ENCODE results near the gene ZNF230.

Gene ZNF230

DNA sequence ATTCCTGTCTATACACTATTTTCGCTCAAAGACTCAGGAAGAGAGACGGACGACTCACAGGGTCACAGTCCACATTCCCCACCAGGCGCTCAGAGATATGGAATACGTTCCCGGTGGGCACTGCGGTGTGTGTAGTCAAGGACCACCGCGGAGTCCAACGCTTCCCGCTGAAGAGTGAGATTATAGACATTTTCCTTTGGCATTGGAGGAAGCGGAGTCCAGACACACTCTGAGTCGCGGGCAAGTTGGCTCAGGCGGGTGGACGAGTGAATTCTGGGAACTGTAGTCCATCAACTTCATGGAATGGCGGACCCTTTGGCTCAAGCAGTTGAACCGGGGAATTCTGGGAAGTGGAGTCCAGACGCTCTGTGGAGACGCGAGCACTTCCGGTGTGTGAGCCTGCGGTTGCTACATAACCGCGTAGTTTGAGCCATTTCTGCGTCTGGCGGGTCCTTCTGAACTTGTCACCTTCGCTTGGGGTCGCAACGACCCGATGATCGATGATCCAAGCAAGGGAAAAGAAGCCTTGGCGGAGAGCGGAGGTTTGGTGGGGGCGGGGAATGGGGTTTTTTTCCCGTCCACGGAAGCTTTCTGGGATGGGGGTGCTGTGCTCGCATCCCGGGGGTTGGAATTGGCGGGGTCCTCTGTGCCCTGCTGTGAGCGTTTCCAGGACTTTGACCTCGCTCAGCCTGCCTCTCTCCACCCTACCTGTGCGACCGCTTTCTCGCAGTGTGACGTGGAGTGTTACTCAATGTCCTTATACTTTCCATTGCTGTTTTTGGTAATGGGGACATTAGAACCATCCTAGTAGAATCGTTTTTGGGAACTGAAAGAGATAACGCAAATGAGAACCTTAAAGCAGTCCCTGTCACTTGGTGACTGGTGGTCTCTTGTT lies at the start of gene ZNF230:
Gene ZNF230 (plus strand): TSS at position 392 of the 895 bp plus-strand sequence. CDS start 4,122 bp downstream, outside the sequence.
- DNase-seq, result peak; percentile 78 to 86

DNA sequence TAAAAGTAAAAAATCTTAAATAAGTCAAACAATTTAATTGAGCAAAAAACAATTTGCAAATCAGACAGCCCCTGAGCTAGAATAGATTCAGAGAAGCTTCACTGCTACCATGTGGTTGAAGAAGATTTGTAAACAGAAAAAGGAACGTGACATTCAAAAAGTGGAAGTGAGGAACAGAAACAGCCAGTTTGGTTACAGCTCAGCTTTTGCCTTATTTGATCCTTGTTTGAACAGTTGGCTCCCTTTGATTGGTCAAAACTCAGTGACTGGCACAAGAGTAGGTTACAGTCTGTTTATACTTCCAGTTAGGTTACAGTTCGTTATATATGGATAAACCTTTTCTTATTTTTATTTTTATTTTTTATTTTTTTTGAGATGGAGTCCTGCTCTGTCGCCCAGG lies 45.9 kb upstream of the ZNF230 start:
- no peak for DNase-seq

DNA sequence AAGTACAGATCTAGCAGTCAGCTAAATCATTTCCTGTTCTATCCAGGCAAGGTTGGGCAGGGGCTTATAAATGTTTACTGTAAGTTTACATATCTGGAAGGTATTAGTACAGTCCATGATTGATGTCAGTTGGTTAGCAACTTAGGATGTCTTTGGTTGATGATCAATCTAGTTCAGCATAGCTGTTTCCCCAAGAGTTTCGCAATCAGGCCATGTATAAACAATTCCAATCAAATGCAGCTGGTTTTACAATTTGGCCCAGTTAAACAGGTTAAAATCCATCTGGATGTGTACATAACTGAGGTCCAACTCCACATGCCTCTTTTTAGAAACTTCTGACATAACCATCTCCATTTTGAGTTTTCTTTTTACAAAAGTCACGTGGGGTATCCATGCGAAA lies 44.9 kb upstream of the ZNF230 start:
- DNase-seq, result no peak

DNA sequence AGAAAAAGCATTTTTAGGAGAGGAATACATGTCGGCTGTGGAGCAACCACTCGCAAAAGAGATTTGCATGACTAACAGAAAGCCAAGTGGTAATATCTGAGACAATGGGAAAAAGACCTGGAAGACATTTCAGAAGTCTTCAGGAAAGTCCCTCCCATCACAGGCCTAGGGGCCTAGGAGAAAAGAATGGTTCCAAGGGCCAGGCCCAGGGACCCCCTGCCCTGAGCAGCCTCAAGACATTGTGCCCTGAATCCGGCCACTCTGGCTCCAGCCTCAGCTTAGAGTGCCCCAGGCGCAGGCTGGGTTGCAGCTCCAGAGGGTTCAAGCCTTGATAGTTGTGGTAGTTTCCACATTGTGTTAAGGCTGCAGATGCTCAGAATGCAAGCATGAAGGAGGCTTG lies 42.3 kb upstream of the ZNF230 start:
- DNase-seq, result no peak

DNA sequence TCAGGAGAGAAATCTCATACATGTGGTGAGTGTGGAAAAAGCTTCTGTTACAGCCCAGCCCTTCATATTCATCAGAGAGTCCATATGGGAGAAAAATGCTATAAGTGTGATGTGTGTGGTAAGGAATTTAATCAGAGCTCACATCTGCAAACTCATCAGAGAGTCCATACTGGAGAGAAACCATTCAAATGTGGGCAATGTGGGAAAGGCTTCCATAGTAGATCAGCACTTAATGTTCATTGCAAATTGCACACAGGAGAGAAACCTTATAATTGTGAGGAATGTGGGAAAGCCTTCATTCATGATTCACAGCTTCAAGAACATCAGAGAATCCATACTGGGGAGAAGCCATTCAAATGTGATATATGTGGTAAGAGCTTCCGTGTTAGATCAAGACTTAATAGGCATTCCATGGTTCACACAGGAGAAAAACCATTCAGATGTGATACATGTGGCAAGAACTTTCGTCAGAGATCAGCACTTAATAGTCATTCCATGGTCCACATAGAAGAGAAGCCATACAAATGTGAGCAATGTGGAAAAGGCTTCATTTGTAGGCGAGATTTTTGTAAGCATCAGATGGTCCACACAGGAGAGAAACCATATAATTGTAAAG lies 36.6 kb upstream of the ZNF230 start:
- DNase-seq, result no peak

DNA sequence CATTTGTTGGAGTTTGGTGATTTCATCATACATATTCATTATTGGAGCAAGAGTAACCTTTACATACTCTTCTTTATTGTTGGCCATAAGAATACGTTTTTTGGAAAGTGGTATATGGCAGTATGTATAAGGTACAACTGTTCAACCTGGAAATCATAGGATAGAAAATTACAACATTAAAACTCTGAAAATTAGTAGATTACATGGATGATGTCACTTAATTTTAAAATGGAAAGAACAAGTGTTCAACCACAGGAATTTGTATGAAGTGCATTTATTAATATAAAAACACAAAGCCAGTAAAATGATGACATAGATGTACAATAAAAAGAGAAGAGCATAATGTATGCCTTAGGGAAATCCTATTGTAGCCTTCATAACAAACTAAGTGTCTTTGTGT lies 26.0 kb upstream of the ZNF230 start:
- DNase-seq, result no peak

DNA sequence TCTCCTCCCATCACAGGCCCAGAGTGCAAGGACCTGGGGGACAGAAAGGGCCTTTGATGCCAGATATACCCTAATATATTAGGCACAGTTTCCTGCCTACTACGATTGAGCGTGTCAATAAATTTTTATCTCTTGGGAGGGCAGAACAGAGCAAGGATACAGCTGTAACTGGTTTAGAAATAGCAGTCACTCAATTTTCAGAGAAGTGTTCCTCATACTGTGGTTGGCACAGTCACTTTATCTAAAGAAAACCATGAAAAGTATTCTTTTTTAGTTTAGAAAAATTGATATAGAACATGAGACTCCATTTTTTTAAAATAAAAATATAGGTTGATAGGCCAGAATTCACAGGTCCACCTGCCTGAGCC lies 19.2 kb upstream of the ZNF230 start:
- no peak for DNase-seq

DNA sequence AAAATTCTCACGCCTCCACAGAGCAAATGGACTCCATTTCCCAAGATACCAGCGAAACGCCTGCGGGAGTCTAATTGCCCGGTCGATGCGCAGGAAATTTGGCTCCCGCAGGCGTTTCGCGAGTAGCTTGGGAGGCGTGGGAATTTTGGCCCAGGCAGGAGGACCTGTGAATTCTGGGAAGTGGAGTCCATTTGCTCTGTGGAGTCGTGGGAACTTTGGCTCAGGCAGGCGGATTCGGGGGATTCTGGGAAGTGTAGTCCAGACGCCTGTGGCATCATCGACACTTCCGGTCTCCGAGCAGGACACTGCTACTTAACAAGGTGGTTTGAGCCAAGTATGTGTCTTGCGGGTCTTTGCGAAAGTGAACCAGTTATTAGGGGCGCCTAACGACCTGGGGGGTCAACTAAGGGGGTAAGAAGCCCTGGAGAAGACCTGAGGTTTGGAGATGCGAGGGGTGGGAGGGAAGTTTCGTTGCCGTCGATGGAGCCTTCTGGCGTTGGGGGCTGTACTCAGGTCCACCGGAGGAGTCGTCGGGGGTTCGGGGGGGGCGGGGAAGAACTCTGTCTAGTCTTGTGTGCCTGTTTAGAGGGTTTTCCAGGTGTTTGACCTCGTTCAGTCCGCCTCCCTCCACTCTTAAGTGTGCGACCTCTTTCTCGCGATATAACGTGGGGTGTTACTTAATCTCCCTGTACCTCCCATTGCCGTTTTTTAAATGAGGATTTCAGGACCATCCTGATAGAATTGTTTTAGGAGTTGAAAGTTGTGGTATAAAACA lies 18.7 kb upstream of the ZNF230 start, which contains the start of gene ZNF155:
Gene ZNF155 (plus strand): TSS at position 277 of the 775 bp plus-strand sequence. CDS start 4,356 bp downstream, outside the sequence.
- DNase-seq, result peak; percentile 72 to 79

DNA sequence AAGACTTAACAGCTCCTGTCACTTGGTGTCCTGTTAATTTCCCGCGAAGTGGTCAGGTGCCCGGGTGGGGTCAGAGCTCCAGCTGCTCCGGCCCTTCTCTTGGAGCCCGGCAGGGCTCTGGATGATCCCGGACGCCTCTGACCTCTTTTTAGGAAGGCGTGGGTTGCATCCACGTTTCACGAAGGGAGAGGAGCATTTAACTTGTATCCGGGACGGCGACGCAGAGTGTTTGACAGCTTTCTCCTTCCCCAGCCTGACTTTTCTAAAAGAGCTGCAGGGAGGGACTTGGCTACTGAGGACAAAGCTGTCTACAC lies 18.1 kb upstream of the ZNF230 start:
- DNase-seq, result peak in 1 of 2 experiments; percentile 11

DNA sequence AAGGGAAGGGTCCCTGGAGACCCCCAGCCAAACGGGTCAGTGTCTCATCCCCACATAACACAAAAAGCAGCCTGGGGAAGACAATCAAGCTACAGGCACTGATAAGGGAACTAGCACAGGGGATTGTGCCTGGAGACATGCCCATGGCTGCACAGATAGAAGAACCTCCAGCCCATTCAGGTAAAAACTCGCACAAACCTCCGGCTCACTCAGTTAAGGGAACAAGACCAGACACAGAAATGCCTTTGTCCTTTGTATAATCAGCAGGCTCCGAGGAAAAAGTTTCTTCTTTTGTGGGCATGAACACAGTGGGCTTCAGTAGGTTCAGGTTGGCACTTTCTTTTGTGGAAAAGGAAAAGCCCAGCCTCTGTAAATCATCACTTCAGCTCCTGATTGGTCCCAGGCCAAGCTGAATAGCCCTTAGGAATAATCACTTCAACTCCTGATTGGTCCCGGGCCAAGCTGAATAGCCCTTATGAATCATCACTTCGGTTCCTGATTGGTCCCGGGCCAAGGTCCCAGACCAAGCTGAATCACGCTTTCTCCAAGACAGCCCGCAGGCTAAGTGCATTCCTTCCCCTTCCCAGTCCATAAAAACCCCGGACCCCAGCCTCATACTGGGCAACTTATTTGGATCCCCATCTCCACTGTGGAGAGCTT lies 5.0 kb upstream of the ZNF230 start:
- no peak for DNase-seq

DNA sequence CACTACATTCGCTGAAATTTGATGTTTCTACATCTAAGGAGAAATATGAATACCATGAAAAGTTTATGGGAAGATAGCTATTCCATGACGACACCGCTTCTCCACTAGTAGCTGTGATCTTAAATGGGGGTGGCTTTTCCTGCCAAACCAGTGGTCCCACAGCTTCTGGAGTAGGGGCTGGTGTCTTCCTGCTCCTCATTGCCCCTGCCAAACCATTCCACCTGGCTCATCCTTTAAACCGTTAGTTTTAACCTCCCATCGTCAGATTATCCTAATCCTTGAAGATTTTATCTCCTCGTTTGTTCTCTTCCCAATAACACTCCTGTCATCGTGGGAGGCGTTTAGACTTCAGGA lies 568 bp upstream of the ZNF230 start:
- no peak for DNase-seq

DNA sequence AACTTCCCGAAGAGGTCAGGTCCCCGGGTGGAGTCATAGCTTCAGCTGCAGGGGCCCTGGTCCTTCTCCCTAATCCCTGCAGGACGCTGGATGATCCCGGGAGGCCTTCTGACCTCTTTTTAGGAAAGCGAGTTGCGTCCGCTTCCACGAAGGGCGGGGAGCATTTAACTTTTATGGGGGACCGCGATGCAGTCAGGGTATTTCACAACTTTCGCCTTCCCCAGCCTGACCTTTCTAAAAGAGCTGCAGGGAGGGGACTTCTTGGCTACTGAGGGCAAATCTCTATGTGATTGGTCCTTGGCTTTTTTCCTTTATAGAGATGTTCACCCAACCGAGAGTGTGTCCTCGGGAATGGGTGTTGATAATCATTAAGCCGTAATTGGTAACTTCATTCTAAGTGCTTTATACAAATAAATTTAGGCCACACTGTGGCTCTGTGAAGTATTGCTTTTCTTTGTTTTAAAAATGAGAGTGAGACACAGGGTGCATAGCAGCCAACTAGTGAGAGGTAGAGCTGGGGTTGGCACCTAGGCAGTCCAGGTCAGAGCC lies 778 bp downstream of the ZNF230 start:
- DNase-seq, result no peak

DNA sequence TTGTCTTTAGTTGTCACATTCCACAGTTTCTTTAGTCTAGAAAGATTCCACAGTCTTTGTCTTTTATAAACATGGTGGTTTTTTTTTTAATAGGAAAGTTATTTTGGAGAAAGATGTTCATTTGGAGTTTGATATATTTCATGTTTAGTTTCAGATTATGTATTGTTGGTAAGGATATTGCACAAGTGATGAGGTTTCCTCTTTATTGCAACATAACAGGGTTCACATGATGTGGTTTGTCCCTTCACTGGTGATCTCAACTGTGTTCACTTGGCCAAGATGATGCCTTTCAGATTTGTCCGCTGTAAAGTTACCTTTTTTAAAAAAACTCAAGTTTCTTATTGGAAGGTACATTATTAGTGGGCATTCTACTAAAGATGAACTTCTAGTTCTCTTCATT lies 3.2 kb downstream of the ZNF230 start:
- no peak for DNase-seq

DNA sequence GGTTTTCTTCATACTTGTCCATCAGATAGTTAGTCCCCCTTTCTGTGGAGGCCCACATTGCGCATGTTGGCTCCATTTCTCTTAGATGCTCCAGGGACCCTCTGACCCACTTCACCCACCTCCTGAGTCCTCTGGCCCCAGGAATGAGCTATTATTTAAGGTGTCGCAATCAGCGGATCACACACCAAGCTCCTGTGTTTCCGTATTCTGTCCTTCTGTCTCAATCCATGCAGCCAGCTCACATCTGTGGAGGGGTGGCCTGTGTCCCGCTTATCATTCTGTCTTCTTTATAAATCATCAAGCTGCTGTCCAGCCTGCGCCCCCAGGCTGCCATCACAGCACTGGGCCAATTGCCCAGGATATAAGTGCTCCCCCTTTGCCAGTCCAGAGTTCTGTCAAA lies 4.7 kb downstream of the ZNF230 start:
- DNase-seq, result no peak

DNA sequence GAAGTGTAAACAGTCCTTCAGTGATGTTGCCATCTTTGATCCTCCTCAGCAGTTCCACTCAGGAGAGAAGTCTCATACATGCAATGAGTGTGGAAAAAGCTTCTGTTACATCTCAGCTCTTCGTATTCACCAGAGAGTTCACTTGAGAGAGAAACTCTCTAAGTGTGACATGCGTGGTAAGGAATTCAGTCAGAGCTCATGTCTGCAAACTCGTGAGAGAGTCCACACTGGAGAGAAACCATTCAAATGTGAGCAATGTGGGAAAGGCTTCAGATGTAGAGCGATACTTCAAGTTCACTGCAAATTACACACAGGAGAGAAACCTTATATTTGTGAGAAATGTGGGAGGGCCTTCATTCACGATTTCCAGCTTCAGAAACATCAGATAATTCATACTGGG lies 7.7 kb downstream of the ZNF230 start:
- DNase-seq, result no peak

DNA sequence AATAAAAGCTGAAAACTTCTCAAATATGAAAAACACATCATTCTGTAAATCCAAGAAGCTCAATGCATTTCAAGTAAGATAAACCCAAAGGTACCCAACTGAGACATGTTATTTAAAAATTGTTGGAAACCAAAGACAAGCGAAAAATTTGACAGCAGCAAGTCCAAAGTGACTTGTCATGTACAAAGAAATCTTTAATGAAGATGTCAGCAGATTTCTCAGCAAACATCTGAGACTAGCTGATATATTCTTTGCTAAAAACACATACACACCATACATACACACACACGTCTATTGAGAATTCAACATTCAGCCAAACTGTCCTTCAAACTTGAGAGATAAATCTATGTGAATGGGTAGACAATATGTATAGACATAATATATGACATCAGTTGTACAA lies 16.7 kb downstream of the ZNF230 start:
- DNase-seq, result no peak

DNA sequence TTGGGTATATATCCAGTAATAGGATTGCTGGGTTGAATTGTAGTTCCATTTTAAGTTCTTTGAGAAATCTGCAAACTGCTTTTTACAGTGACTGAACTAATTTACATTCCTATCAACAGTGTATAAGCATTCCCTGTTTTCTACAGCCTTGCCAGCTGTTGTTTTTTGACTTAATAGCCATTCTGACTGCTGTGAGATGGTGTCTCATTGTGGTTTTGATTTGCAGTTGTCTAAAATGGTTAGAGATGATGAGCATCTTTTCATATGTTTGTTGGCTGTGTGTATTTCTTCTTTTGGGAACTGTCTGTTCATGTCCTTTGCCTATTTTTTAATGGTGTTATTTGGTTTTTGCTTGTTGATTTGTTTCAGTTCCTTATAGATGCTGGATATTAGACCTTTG lies 18.5 kb downstream of the ZNF230 start:
- no peak for DNase-seq

DNA sequence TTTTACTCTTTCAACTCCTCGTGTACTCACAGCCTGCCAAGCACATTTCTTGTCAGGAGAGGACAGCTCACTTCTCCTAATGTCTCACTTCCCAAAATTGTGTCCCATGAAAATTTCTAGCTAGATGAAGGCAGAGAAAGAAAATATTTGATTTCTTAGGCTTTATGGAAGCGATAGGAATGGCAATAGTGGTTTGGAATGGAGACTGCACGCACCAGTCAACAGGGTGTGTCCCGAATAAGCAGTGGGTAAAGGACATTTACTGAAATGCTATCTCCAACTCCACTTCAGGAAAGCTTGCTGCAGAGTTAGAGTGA lies 22.1 kb downstream of the ZNF230 start:
- no peak for DNase-seq

DNA sequence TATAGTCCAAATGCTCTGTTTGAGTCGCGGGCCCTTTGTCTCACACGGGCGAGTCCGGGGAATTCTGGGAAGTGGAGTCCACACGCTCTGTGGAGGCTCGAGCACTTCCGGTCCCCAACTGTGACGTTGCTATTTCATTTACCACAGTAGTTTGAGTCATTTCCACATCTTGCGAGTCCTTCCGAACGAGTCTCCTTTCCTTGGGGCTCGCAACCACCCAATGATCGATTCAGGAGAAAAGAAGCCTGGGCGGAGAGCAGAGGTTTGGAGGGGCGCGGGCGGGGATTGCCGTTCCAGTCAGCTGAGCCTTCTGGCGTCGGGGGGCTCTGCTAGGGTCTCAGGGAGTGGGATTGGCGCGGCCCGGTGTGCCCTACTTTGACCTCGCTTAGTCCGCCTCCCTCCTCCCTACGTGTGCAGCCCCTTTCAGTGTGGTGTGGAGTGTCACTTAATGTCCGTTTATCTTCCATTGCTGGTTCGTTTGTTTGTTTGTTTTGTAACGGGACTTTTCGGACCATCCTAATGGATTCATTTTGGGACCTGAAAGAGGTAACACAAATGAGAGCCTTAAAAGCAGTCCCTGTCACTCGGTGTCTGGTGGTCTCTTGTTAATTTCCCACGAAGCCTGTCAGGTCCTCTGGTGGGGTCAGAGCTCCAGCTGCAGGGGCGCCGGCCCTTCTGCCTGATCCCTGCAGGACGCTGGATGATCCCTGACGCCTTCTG lies 22.6 kb downstream of the ZNF230 start, which contains the start of gene ZNF222:
Gene ZNF222 (plus strand): TSS at position 163 of the 720 bp plus-strand sequence. CDS start 58 bp downstream, at position 221.
- peak; percentile 80 to 84 for DNase-seq

DNA sequence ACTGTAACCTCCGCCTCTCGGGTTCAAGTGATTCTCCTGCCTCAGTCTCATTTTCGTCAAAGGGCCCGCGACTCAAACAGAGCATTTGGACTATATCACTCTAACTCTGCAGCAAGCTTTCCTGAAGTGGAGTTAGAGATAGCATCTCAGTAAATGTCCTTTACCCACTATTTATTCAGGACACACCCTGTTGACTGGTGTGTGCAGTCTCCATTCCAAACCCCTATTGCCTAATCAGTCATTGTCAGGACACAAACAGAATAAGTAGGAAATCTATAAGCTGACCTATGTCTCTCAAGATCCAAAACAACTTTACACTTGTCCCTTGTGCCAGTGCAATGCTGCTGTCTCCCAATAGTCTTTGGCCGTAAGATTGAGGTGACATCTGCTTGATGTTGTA lies 23.9 kb downstream of the ZNF230 start:
- DNase-seq, result no peak

DNA sequence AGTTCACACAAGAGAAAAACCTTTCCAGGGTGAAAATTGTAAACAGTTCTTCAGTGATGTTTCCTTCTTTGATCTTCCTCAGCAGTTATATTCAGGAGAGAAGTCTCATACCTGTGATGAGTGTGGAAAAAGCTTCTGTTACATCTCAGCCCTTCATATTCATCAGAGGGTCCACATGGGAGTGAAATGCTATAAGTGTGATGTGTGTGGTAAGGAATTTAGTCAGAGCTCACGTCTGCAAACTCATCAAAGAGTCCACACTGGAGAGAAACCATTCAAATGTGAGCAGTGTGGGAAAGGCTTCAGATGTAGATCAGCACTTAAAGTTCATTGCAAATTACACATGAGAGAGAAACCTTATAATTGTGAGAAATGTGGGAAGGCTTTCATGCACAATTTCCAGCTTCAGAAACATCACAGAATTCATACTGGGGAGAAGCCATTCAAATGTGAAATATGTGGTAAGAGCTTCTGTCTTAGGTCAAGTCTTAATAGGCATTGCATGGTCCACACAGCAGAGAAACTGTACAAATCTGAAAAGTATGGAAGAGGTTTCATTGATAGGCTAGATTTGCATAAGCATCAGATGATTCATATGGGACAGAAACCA lies 29.3 kb downstream of the ZNF230 start:
- DNase-seq, result no peak

DNA sequence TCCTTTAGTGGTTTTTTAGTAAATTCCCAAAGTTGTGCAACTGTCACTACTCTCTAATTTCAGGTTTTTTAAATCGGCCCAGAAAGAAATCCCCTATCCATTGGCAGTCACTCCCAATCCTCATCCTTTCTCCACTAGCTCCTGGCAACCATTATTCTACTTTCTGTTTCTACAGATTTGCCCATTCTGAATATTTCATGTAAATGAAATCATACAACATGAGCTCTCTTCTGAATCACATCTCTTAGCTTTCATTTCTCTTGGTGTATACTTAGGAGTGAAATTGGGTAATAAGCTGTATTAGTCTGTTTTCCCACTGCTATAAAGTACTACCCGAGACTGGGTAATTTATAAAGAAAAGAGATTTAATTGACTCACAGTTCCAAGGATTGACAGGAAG lies 39.4 kb downstream of the ZNF230 start:
- no peak for DNase-seq
